Neural cell (in vitro differentiated cells): ENCODE measurements around the gene SPINK6.

ENCODE experiments used
- CTCF ChIP-seq: fragments of 450-650 bp; IDR thresholded peaks from 2 replicates; pipeline ENCODE4 v1.5.1; 2014; ENCODE audit warnings: antibody characterized with exemption, mild to moderate bottlenecking, moderate library complexity; ENCODE audit not compliant: poor library complexity, severe bottlenecking
- EZH2 ChIP-seq: fragments of 200-600, 300-800 bp; shearing (Covaris generic), sonication (generic); IDR thresholded peaks from 2 replicates; pipeline ENCODE4 v1.6.1; 2014; ENCODE audit warnings: antibody characterized with exemption, low read length, borderline replicate concordance, mild to moderate bottlenecking; ENCODE audit not compliant: insufficient read depth, poor library complexity, severe bottlenecking
- MXI1 ChIP-seq: fragments of 450-650 bp; conservative IDR thresholded peaks from 2 replicates; pipeline ENCODE4 v1.6.1; 2014; ENCODE audit warnings: antibody characterized with exemption, mild to moderate bottlenecking; ENCODE audit not compliant: poor library complexity, severe bottlenecking
- POLR2AphosphoS5 ChIP-seq: IDR thresholded peaks from 2 replicates; pipeline ENCODE4 v1.6.1; 2012
- RAD21 ChIP-seq: fragments of 450-650 bp; conservative IDR thresholded peaks from 2 replicates; pipeline ENCODE4 v1.6.1; 2014; ENCODE audit warnings: antibody characterized with exemption, mild to moderate bottlenecking, moderate library complexity
- TAF1 ChIP-seq: IDR thresholded peaks from 2 replicates; pipeline ENCODE4 v1.6.1; 2012; ENCODE audit warnings: low read depth
- TF ChIP-seq, protein P1 (sequence below): IDR thresholded peaks from 2 replicates; pipeline ENCODE4 v1.6.1; 2012; ENCODE audit warnings: borderline replicate concordance

- TF ChIP-seq POLR2AphosphoS5 (no peak), EZH2 (no peak), CTCF (no peak), RAD21 (no peak), TAF1 (no peak), MXI1 (no peak)
- TF ChIP-seq, protein P1, sequence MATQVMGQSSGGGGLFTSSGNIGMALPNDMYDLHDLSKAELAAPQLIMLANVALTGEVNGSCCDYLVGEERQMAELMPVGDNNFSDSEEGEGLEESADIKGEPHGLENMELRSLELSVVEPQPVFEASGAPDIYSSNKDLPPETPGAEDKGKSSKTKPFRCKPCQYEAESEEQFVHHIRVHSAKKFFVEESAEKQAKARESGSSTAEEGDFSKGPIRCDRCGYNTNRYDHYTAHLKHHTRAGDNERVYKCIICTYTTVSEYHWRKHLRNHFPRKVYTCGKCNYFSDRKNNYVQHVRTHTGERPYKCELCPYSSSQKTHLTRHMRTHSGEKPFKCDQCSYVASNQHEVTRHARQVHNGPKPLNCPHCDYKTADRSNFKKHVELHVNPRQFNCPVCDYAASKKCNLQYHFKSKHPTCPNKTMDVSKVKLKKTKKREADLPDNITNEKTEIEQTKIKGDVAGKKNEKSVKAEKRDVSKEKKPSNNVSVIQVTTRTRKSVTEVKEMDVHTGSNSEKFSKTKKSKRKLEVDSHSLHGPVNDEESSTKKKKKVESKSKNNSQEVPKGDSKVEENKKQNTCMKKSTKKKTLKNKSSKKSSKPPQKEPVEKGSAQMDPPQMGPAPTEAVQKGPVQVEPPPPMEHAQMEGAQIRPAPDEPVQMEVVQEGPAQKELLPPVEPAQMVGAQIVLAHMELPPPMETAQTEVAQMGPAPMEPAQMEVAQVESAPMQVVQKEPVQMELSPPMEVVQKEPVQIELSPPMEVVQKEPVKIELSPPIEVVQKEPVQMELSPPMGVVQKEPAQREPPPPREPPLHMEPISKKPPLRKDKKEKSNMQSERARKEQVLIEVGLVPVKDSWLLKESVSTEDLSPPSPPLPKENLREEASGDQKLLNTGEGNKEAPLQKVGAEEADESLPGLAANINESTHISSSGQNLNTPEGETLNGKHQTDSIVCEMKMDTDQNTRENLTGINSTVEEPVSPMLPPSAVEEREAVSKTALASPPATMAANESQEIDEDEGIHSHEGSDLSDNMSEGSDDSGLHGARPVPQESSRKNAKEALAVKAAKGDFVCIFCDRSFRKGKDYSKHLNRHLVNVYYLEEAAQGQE: no peak
Observed at GRCh38 chr5:148172377-148172776, 30.5 kb upstream of the SPINK6 start.
